DOHH2 (cell line): ENCODE results near the gene WFIKKN2.

ENCODE experiments used
- EZH2phosphoT487 ChIP-seq: fragments of 200-600 bp; sonication (generic); IDR thresholded peaks from 2 replicates; pipeline ENCODE4 v1.6.1; 2017; ENCODE audit warnings: borderline replicate concordance, mild to moderate bottlenecking, antibody characterized with exemption, low read length, moderate library complexity, mixed read lengths
- TF ChIP-seq, protein P1 (sequence below): fragments of 200-600 bp; sonication (generic); IDR thresholded peaks from one replicate; pipeline ENCODE4 v1.5.1; 2014; ENCODE audit warnings: antibody characterized with exemption, mild to moderate bottlenecking, low read depth, low read length; ENCODE audit not compliant: poor library complexity, severe bottlenecking

- TF ChIP-seq, protein P1, sequence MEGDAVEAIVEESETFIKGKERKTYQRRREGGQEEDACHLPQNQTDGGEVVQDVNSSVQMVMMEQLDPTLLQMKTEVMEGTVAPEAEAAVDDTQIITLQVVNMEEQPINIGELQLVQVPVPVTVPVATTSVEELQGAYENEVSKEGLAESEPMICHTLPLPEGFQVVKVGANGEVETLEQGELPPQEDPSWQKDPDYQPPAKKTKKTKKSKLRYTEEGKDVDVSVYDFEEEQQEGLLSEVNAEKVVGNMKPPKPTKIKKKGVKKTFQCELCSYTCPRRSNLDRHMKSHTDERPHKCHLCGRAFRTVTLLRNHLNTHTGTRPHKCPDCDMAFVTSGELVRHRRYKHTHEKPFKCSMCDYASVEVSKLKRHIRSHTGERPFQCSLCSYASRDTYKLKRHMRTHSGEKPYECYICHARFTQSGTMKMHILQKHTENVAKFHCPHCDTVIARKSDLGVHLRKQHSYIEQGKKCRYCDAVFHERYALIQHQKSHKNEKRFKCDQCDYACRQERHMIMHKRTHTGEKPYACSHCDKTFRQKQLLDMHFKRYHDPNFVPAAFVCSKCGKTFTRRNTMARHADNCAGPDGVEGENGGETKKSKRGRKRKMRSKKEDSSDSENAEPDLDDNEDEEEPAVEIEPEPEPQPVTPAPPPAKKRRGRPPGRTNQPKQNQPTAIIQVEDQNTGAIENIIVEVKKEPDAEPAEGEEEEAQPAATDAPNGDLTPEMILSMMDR, result no peak
- no peak for TF ChIP-seq EZH2phosphoT487
Measured at GRCh38 chr17:50884439-50885311, 49.3 kb downstream of the WFIKKN2 start.
